Nephron progenitor cell (in vitro differentiated cells): ENCODE measurements around the gene KLF13.

Experiments
- DNase-seq: peaks from one replicate; pipeline ENCODE4 v3.0.0; 2021
- H3K27ac Mint-ChIP-seq: 2 replicates; pipeline ENCODE4 v1.8.0; 2021; ENCODE audit warnings: mild to moderate bottlenecking, moderate library complexity, mixed read lengths
- H3K27me3 Mint-ChIP-seq: 2 replicates; pipeline ENCODE4 v1.8.0; 2021; ENCODE audit warnings: mild to moderate bottlenecking, low read depth, mixed read lengths; ENCODE audit not compliant: poor library complexity
- H3K36me3 Mint-ChIP-seq: 2 replicates; pipeline ENCODE4 v1.8.0; 2021; ENCODE audit warnings: low read depth, mixed read lengths
- H3K4me1 Mint-ChIP-seq: 2 replicates; pipeline ENCODE4 v1.8.0; 2021; ENCODE audit warnings: mixed read lengths
- H3K4me3 Mint-ChIP-seq: 2 replicates; pipeline ENCODE4 v1.8.0; 2021; ENCODE audit warnings: mild to moderate bottlenecking, moderate library complexity, mixed read lengths
- H3K9me3 Mint-ChIP-seq: 2 replicates; pipeline ENCODE4 v1.8.0; 2021; ENCODE audit warnings: mild to moderate bottlenecking, moderate library complexity, mixed read lengths
- CTCF ChIP-seq: fragments of 200-600 bp; sonication (generic); IDR thresholded peaks from 2 replicates; pipeline ENCODE4 v1.5.0; 2021; ENCODE audit warnings: antibody characterized with exemption

The KLF13 gene

GRCh38 chr15:31309893-31310606 is 16.6 kb upstream of the KLF13 start:
- Mint-ChIP-seq H3K27me3 (peaks cover 50% of the 10 kb centered on the region), H3K4me3 (no peak overlapping the region), H3K36me3 (no peaks in the 10 kb centered on the region), H3K9me3 (peaks cover 16% of the 10 kb centered on the region), H3K4me1 (peaks cover 30% of the 10 kb centered on the region), H3K27ac (no peak overlapping the region)
- no peak for TF ChIP-seq CTCF
- no peak for DNase-seq

- no peak for DNase-seq
- H3K27me3 Mint-ChIP-seq = peaks cover 30% of the 10 kb centered on the region
- H3K4me1 Mint-ChIP-seq = peaks cover 26% of the 10 kb centered on the region
- TF ChIP-seq CTCF = no peak
- no peaks in the 10 kb centered on the region for H3K36me3 Mint-ChIP-seq
- no peak overlapping the region for H3K27ac Mint-ChIP-seq
- H3K4me3 Mint-ChIP-seq = no peak overlapping the region
- H3K9me3 Mint-ChIP-seq = peaks cover 16% of the 10 kb centered on the region
These were observed 14.7 kb upstream of the KLF13 start for GRCh38 chr15:31311735-31312619.

GRCh38 chr15:31313223-31313622 is 13.4 kb upstream of the KLF13 start:
- Mint-ChIP-seq H3K36me3 (no peaks in the 10 kb centered on the region), H3K9me3 (peaks cover 16% of the 10 kb centered on the region), H3K4me1 (peaks cover 27% of the 10 kb centered on the region), H3K4me3 (no peak overlapping the region), H3K27ac (no peak overlapping the region), H3K27me3 (peaks cover 21% of the 10 kb centered on the region)
- TF ChIP-seq CTCF = no peak
- DNase-seq = no peak

- H3K27ac Mint-ChIP-seq = no peak overlapping the region
- H3K36me3 Mint-ChIP-seq = no peaks in the 10 kb centered on the region
- peaks cover 16% of the 10 kb centered on the region for H3K9me3 Mint-ChIP-seq
- no peak for DNase-seq
- no peak for TF ChIP-seq CTCF
- H3K4me3 Mint-ChIP-seq = no peak overlapping the region
- peaks cover 25% of the 10 kb centered on the region for H3K4me1 Mint-ChIP-seq
- peaks cover 17% of the 10 kb centered on the region for H3K27me3 Mint-ChIP-seq
These were observed 12.3 kb upstream of the KLF13 start for GRCh38 chr15:31314380-31314779.

- H3K4me1 Mint-ChIP-seq = peaks cover 28% of the 10 kb centered on the region
- no peaks in the 10 kb centered on the region for H3K36me3 Mint-ChIP-seq
- peaks cover 18% of the 10 kb centered on the region for H3K27me3 Mint-ChIP-seq
- H3K9me3 Mint-ChIP-seq = peaks cover 20% of the 10 kb centered on the region
- H3K4me3 Mint-ChIP-seq = no peak overlapping the region
- no peak overlapping the region for H3K27ac Mint-ChIP-seq
- no peak for DNase-seq
- no peak for TF ChIP-seq CTCF
These were observed 10.4 kb upstream of the KLF13 start for GRCh38 chr15:31316135-31316795.
